OCI-LY3 (cell line): ENCODE results near the gene ABTB2.
"Not testable (repeated sequence)": the region's sequence is repeated elsewhere in the genome, so short reads cannot be mapped to it uniquely, and the experiment has no call there.

ENCODE experiments used
- H2AFZ ChIP-seq: fragments of 200-600, 300-600 bp; shearing (Covaris generic); 2 replicates; pipeline ENCODE4 v1.6.0; 2014; ENCODE audit warnings: antibody characterized with exemption, low read depth, low read length
- H3K27ac ChIP-seq: fragments of 200-600, 300-600 bp; sonication (generic); 2 replicates; pipeline ENCODE4 v1.5.1; 2014; ENCODE audit warnings: mild to moderate bottlenecking, low read length, moderate library complexity, mixed read lengths
- H3K27me3 ChIP-seq: fragments of 200-600, 300-600 bp; sonication (generic); 2 replicates; pipeline ENCODE4 v1.6.1; 2014; ENCODE audit warnings: low read depth, low read length, mixed read lengths
- H3K36me3 ChIP-seq: fragments of 200-600, 300-600 bp; sonication (generic); replicated peaks from 2 replicates; pipeline ENCODE3; 2014; ENCODE audit warnings: low read depth, low read length, mixed read lengths
- H3K4me1 ChIP-seq: fragments of 300-600, 200-600 bp; sonication (generic); 2 replicates; pipeline ENCODE4 v1.6.1; 2014; ENCODE audit warnings: low read length, mixed read lengths
- H3K4me2 ChIP-seq: fragments of 200-600, 300-600 bp; sonication (generic); 2 replicates; pipeline ENCODE4 v1.6.1; 2014; ENCODE audit warnings: low read length, mixed read lengths
- H3K4me3 ChIP-seq: fragments of 300-600, 200-600 bp; sonication (generic); 2 replicates; pipeline ENCODE4 v1.5.1; 2014; ENCODE audit warnings: antibody characterized with exemption, mild to moderate bottlenecking, low read length, moderate library complexity
- H3K79me2 ChIP-seq: fragments of 300-600, 200-600 bp; shearing (Covaris generic); 2 replicates; pipeline ENCODE4 v1.6.1; 2014; ENCODE audit warnings: mild to moderate bottlenecking, low read length, mixed read lengths
- H3K9ac ChIP-seq: fragments of 300-600, 200-600 bp; shearing (Covaris generic); 2 replicates; pipeline ENCODE4 v1.6.0; 2014; ENCODE audit warnings: mild to moderate bottlenecking, low read length, moderate library complexity
- H3K9me3 ChIP-seq: fragments of 200-600, 300-600 bp; shearing (Covaris generic); 2 replicates; pipeline ENCODE4 v1.6.1; 2014; ENCODE audit warnings: low read length, mixed read lengths; ENCODE audit not compliant: insufficient read depth
- H4K20me1 ChIP-seq: fragments of 200-600, 300-600 bp; sonication (generic); 2 replicates; pipeline ENCODE4 v1.6.1; 2016; ENCODE audit warnings: low read length, mixed read lengths; ENCODE audit not compliant: insufficient read depth
- EZH2phosphoT487 ChIP-seq: fragments of 200-600 bp; shearing (Covaris generic); IDR thresholded peaks from 2 replicates; pipeline ENCODE4 v1.6.1; 2018; ENCODE audit warnings: antibody characterized with exemption, mixed run types, low read depth
- TF ChIP-seq, protein P1 (sequence below): fragments of 200-600, 300-600 bp; sonication (generic); IDR thresholded peaks from 2 replicates; pipeline ENCODE4 v1.5.1; 2014; ENCODE audit warnings: antibody characterized with exemption, low read length, low read depth

The ABTB2 gene

DNA sequence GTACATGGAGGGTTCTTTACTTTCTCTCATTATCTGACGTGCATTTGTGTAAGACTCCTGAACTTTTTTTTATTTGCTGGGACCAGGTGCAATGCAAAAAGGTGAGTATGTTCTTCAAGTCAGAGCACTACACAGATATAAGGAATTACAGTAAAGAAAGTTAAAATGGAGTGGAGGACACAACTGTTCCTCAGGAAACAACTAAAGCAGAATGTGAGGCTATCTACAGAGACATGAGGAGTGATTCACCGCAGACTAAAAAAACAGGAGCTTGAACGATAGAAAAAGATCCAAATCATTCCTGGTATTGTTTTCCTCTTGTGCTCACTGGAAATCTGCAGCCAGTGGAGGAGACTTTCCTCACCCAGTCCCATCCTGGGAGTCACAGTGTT, 106.2 kb downstream of the ABTB2 start:
- H3K4me2 ChIP-seq: peak overlapping the region; percentile 61
- no peaks in the 10 kb centered on the region for H3K36me3 ChIP-seq
- no peaks in the 10 kb centered on the region for H3K9me3 ChIP-seq
- H3K79me2 ChIP-seq: peaks cover 13% of the 10 kb centered on the region
- TF ChIP-seq, protein P1, sequence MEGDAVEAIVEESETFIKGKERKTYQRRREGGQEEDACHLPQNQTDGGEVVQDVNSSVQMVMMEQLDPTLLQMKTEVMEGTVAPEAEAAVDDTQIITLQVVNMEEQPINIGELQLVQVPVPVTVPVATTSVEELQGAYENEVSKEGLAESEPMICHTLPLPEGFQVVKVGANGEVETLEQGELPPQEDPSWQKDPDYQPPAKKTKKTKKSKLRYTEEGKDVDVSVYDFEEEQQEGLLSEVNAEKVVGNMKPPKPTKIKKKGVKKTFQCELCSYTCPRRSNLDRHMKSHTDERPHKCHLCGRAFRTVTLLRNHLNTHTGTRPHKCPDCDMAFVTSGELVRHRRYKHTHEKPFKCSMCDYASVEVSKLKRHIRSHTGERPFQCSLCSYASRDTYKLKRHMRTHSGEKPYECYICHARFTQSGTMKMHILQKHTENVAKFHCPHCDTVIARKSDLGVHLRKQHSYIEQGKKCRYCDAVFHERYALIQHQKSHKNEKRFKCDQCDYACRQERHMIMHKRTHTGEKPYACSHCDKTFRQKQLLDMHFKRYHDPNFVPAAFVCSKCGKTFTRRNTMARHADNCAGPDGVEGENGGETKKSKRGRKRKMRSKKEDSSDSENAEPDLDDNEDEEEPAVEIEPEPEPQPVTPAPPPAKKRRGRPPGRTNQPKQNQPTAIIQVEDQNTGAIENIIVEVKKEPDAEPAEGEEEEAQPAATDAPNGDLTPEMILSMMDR: no peak
- no peak for TF ChIP-seq EZH2phosphoT487
- peak overlapping the region; percentile 54 for H3K4me3 ChIP-seq
- no peak overlapping the region for H3K27ac ChIP-seq
- no peaks in the 10 kb centered on the region for H3K27me3 ChIP-seq
- H3K4me1 ChIP-seq: peaks cover 32% of the 10 kb centered on the region
- 0 out of 2 replicates have a peak overlapping the region, but pooled peaks have one; percentile 8 for H2AFZ ChIP-seq
- H4K20me1 ChIP-seq: no peaks in the 10 kb centered on the region
- H3K9ac ChIP-seq: no peak overlapping the region

DNA sequence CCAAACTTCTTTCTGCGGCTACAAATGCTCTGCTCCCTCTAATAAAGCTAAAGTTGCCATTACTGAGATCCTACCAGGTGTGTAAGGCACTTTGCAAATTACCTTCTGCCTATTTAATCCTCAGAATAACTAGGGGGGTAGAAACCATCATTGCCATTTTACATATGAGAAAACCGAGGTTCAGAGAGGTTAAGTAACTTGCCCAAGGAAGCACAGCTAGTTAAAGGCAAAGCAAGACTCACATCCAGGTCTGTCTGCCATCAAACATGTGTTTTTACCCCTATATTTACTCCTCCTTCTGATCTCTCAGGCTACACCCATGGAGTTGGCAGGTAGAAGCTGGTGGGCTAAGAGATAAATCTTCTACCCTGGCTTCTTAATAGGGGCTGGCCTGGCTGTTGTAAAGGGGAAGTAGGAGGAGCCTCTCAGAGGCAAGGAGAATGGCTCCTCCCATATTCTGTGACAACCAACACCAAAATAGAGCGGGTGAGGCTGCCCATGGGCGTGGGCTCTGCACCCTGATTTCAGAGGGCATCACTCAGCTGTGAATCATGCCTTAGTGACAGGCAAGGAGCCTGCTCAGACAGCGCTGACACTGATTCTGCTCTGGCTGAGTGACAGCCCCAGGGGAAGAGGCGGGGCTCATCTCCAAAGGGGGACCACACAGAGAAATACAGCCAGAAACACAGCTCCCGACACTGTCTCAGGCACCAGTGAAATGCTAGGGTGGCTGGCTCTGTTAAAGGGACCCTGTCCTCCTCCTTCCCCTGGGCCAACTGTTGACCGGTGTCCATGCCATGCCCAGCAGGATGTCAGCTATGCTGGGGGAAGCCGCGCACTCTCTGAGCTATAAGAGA, 106.8 kb downstream of the ABTB2 start:
- no peaks in the 10 kb centered on the region for H3K36me3 ChIP-seq
- no peaks in the 10 kb centered on the region for H3K27me3 ChIP-seq
- no peaks in the 10 kb centered on the region for H4K20me1 ChIP-seq
- no peak overlapping the region for H3K27ac ChIP-seq
- no peaks in the 10 kb centered on the region for H3K9me3 ChIP-seq
- H3K79me2 ChIP-seq: peaks cover 14% of the 10 kb centered on the region
- peak overlapping the region; percentile 61 for H3K4me2 ChIP-seq
- peak overlapping the region; percentile 54 for H3K4me3 ChIP-seq
- peak overlapping the region; percentile 23; the same call in 1 of the 2 replicates for H3K9ac ChIP-seq
- peaks cover 35% of the 10 kb centered on the region for H3K4me1 ChIP-seq
- TF ChIP-seq EZH2phosphoT487: no peak
- TF ChIP-seq, protein P1: no peak
- peak overlapping the region; percentile 8; the same call in 1 of the 2 replicates for H2AFZ ChIP-seq

DNA sequence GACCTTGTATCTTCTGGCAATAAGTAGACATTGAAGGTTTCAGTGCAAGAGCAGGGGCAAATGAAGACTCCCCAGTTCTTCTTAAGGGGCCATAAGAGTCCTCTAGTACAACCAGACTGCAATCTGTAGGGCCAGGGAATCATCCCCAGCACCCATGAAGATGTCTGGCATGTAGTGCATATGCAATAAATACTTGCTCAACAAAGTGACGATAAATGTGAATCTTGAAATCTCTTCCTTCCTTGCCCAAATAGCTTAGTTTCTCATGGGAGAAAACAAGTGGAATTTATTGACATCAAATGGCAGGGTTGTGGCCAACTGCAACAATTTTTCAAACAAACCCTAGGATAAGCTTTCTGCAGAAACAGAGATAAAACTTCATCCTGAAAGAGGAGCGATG, 107.6 kb downstream of the ABTB2 start:
- Histone ChIP-seq H3K4me1 (peaks cover 42% of the 10 kb centered on the region), H3K36me3 (no peaks in the 10 kb centered on the region), H3K9ac (no peak overlapping the region), H3K9me3 (no peaks in the 10 kb centered on the region), H3K4me2 (no peak overlapping the region), H3K27ac (no peak overlapping the region), H3K79me2 (peaks cover 19% of the 10 kb centered on the region), H2AFZ (no peak overlapping the region), H3K27me3 (no peaks in the 10 kb centered on the region), H3K4me3 (no peak overlapping the region), H4K20me1 (no peaks in the 10 kb centered on the region)
- no peak for TF ChIP-seq EZH2phosphoT487
- TF ChIP-seq, protein P1: no peak

DNA sequence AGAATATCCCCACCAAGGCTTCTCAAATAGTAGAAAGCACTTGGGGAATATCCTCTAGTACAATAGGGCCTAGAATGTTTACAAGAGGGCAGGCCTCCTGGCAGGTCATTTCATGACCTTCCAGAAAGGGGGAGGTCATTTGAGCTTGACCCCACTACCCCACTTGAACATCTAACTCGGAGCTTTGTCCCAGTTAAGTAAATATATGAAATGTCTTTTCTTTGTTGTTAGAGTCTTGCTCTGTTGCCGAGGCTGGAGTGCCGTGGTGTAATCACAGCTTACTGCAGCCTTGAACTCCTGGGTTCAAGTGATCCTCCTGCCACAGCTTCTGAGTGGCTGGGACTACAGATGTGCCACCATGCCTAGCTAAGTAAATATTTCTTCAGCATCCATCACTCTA, 108.4 kb downstream of the ABTB2 start:
- no peak overlapping the region for H3K4me2 ChIP-seq

DNA sequence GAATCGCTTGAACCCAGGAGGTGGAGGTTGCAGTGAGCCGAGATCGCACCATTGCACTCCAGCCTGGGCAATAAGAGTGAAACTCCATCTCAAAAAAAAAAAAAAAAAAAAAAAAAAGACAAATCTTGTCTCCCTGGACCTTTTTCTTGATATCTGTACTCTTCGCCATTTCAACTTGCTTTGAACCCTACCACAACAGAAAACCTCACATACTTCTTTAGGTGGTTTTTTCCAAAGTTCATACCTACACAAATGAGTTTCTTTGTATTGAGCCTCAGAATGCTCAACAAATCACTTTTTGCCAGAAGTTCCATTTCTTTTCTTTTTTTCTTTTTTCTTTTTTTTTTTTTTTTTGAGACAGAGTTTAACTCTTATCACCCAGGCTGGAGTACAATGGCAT, 111.3 kb downstream of the ABTB2 start:
- H3K79me2 ChIP-seq: peaks cover 47% of the 10 kb centered on the region
- H4K20me1 ChIP-seq, H3K9me3 ChIP-seq, H3K27me3 ChIP-seq, H2AFZ ChIP-seq, H3K36me3 ChIP-seq, H3K9ac ChIP-seq, H3K4me3 ChIP-seq, H3K27ac ChIP-seq, H3K4me2 ChIP-seq: not testable (repeated sequence)
- H3K4me1 ChIP-seq: peaks cover 71% of the 10 kb centered on the region

More for the DNA sequence above, 108.4 kb downstream of the ABTB2 start:
- no peaks in the 10 kb centered on the region for H4K20me1 ChIP-seq
- H3K27ac ChIP-seq: no peak overlapping the region
- H3K4me1 ChIP-seq: peaks cover 50% of the 10 kb centered on the region
- H3K4me3 ChIP-seq: no peak overlapping the region
- no peaks in the 10 kb centered on the region for H3K36me3 ChIP-seq
- TF ChIP-seq EZH2phosphoT487: no peak
- TF ChIP-seq, protein P1: no peak
- H3K9ac ChIP-seq: no peak overlapping the region
- H3K79me2 ChIP-seq: peaks cover 27% of the 10 kb centered on the region
- no peak overlapping the region for H2AFZ ChIP-seq
- H3K9me3 ChIP-seq: no peaks in the 10 kb centered on the region
- no peaks in the 10 kb centered on the region for H3K27me3 ChIP-seq
